Measurements from ENCODE around the gene DCC.

Gene DCC

GRCh38 chr18:52343138-52343537 is 3.1 kb downstream of the DCC start:
- H3K27ac ChIP-seq: no peak overlapping the region
- TF ChIP-seq CTCF (conservative IDR thresholded peaks at IDR 0.05; ENCODE audit: low read depth): no peak
- DNase-seq (ENCODE audit: low spot score): no peak
- POLR2A ChIA-PET (ENCODE audit: low non-redundant PET): no interaction called here
- CTCF ChIA-PET: interaction anchor here (0.5 kb wide), 1 partner anchor 322 kb away, joined by 3 read pairs; no protein-coding TSS in a partner anchor

GRCh38 chr18:52343731-52344340 is 3.8 kb downstream of the DCC start:
- ChIA-PET CTCF (interaction anchor here (0.5 kb wide), 1 partner anchor 323 kb away, joined by 3 read pairs; no protein-coding TSS in a partner anchor), POLR2A (ENCODE audit: low non-redundant PET) (no interaction called here)
- H3K27ac ChIP-seq: no peak overlapping the region
- no peak for DNase-seq (ENCODE audit: low spot score)
- no peak for TF ChIP-seq CTCF (conservative IDR thresholded peaks at IDR 0.05; ENCODE audit: low read depth)

DNA sequence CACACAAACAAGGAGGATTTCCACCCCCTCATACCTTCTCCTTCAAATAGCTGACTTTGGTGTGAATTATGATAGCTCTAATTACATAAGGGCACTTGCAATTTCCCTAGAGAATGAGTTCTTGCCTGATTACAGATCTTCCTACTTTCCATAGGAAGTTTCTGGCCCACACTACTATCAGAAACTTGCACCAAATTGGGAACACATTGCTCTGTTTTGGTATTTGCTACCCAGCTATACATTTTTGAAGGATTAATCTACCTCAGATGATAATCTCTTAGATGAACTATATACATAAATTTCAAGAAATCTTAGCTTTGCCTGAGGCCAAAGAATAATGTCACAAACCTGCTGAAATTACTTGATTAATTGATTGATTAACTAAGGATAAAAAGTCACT is 4.9 kb downstream of the DCC start:
- no peak for DNase-seq (ENCODE audit: low spot score)
- CTCF ChIA-PET: interaction anchor here (0.6 kb wide), 1 partner anchor 677 kb away, joined by 4 read pairs; no protein-coding TSS in a partner anchor
- H3K27ac ChIP-seq: no peak overlapping the region
- no peak for TF ChIP-seq CTCF (conservative IDR thresholded peaks at IDR 0.05; ENCODE audit: low read depth)
- POLR2A ChIA-PET (ENCODE audit: low non-redundant PET): no interaction called here

DNA sequence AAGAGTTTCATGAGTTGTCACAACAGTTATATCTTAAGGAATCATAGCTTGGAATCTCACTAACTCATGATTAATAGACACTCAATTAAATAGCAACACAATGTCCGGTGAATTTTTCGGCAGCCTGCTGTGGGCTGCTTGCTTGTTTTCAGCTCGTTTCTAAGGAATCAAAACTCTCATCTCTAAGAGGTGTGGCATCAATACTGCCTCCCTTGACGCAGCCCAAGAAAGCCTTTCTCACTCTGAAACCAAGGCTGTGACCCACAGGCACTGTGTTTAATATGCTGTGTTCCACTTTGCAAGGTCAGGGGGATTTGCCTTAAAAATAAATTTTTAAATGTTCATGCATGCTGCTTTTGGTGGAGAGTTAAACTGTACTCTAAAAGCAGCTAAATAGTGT is 5.4 kb downstream of the DCC start:
- ChIA-PET POLR2A (ENCODE audit: low non-redundant PET) (no interaction called here), CTCF (no interaction called here)
- TF ChIP-seq CTCF (conservative IDR thresholded peaks at IDR 0.05; ENCODE audit: low read depth): no peak
- no peak overlapping the region for H3K27ac ChIP-seq
- no peak for DNase-seq (ENCODE audit: low spot score)

DNA sequence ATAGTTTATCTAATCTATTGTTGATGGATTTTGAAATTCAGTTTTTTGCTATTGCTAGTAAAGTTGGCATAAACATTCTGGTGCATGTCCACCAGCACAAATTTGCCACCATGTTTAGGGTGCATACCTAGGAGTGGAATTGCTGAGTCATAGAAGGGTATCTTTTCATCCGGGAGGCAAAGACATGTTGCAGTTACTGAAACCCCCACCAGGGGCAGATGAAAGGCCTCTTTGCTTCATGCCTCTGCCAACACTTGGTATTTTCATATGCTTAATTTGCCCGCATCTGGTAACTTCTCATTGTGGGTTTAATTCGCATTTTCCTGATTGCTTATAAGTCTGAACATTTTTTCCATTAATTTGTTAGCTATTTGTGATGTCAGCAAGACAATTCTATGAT is 8.2 kb downstream of the DCC start:
- TF ChIP-seq CTCF (conservative IDR thresholded peaks at IDR 0.05; ENCODE audit: low read depth): no peak
- H3K27ac ChIP-seq: no peak overlapping the region
- ChIA-PET POLR2A (ENCODE audit: low non-redundant PET) (no interaction called here), CTCF (interaction anchor here (0.7 to 1.2 kb wide), 2 partner anchors 341 to 1087 kb away, joined by 3 read pairs; no protein-coding TSS in a partner anchor)
- DNase-seq (ENCODE audit: low spot score): peak; percentile 17

DNA sequence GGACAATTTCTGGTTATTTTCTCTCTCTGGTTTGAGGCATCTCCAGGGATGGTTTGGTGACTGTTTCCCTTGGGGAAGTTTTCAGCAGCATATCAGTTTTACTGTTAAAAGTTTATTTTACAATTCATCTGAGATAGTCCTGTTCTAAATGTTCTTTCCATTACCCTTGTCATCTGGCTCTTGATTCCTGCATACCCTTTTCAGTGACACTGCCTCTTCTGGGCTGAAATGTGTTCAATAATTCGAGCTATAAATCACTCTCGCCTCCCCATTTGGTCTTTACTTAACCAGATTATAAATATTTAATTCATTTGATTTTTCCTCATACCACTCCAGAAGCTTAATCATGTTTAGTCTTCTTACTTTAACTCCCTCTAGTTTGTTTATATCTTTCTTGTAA is 9.5 kb downstream of the DCC start:
- no peak overlapping the region for H3K27ac ChIP-seq
- TF ChIP-seq CTCF (conservative IDR thresholded peaks at IDR 0.05; ENCODE audit: low read depth): no peak
- ChIA-PET POLR2A (ENCODE audit: low non-redundant PET) (no interaction called here), CTCF (interaction anchor here (1.2 kb wide), 1 partner anchor 1088 kb away, joined by 3 read pairs; no protein-coding TSS in a partner anchor)
- DNase-seq (ENCODE audit: low spot score): no peak

All from RWPE1 (cell line).